Lower leg skin (tissue), 3 donors: ENCODE results near the gene EHD4.

Experiments used
- POLR2A ChIP-seq, 2 donors: fragments of 450-650 bp; IDR thresholded peaks; one replicate each; pipeline ENCODE4 v1.6.1; 2016 to 2017; ENCODE audit warnings: antibody characterized with exemption in 2 of 2, mild to moderate bottlenecking in 1 of 2, moderate library complexity in 1 of 2
- TF ChIP-seq, protein P1 (sequence below), 3 donors: fragments of 450-650 bp; IDR thresholded peaks; one replicate each; pipeline ENCODE4 v1.5.1; 2016; ENCODE audit warnings: antibody characterized with exemption in 3 of 3, mild to moderate bottlenecking in 3 of 3, moderate library complexity in 2 of 3

DNA sequence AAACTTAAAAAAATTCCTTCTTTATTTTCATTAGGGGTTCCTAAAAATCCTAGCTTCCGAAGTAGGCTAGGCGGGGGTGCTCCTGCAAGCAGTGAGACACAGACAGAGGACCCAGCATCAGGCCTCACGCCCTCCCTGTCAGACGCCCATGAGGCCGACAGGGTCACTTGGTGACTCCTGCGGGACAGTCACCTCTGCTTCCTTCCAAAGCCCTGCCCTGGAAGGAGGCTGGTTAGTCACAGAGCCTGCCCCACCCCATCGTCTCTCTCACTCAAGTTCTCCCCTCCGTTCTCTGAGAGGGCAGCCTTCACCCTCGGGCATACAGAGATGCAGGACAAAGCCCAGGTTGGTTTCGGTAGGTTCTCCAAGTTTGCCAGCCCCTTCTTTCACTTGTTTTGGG is 38.6 kb downstream of the EHD4 start:
- TF ChIP-seq, protein P1, sequence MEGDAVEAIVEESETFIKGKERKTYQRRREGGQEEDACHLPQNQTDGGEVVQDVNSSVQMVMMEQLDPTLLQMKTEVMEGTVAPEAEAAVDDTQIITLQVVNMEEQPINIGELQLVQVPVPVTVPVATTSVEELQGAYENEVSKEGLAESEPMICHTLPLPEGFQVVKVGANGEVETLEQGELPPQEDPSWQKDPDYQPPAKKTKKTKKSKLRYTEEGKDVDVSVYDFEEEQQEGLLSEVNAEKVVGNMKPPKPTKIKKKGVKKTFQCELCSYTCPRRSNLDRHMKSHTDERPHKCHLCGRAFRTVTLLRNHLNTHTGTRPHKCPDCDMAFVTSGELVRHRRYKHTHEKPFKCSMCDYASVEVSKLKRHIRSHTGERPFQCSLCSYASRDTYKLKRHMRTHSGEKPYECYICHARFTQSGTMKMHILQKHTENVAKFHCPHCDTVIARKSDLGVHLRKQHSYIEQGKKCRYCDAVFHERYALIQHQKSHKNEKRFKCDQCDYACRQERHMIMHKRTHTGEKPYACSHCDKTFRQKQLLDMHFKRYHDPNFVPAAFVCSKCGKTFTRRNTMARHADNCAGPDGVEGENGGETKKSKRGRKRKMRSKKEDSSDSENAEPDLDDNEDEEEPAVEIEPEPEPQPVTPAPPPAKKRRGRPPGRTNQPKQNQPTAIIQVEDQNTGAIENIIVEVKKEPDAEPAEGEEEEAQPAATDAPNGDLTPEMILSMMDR (IDR thresholded peaks at IDR 0.05): no peak
- no peak for TF ChIP-seq POLR2A (IDR thresholded peaks at IDR 0.05)
